NCI-H1105 (cell line): ENCODE data around the gene MEDAG.

Experiments
- DNase-seq: peaks from one replicate; lab custom pipeline; 2025; lab: John Stamatoyannopoulos, UW

Gene MEDAG

GRCh38 chr13:30957258-30957943 lies 51.3 kb downstream of the MEDAG start:
- DNase-seq = no peak

GRCh38 chr13:30959678-30960077 lies 53.6 kb downstream of the MEDAG start:
- no peak for DNase-seq

- DNase-seq = no peak
Observed at GRCh38 chr13:30963791-30964190, 57.7 kb downstream of the MEDAG start.

- no peak for DNase-seq
Observed at GRCh38 chr13:30965380-30965779, 59.3 kb downstream of the MEDAG start.

GRCh38 chr13:30966101-30966500 lies 60.0 kb downstream of the MEDAG start:
- DNase-seq = no peak

- DNase-seq = no peak
Observed at GRCh38 chr13:30968846-30969245, 62.8 kb downstream of the MEDAG start.

- DNase-seq = no peak
Observed at GRCh38 chr13:30971575-30971974, 65.5 kb downstream of the MEDAG start.

GRCh38 chr13:30972888-30973377 lies 66.9 kb downstream of the MEDAG start:
- no peak for DNase-seq

- DNase-seq = no peak
Observed at GRCh38 chr13:30974350-30974749, 68.3 kb downstream of the MEDAG start.
